Kidney glomerular epithelial cell (primary cell): ENCODE measurements around the gene SULT1C2.
"Not testable (repeated sequence)": the region's sequence is repeated elsewhere in the genome, so short reads cannot be mapped to it uniquely, and the experiment has no call there.

ENCODE experiments used
- DNase-seq: peaks from one replicate; lab custom pipeline; 2025; lab: John Stamatoyannopoulos, UW

Gene SULT1C2

DNA sequence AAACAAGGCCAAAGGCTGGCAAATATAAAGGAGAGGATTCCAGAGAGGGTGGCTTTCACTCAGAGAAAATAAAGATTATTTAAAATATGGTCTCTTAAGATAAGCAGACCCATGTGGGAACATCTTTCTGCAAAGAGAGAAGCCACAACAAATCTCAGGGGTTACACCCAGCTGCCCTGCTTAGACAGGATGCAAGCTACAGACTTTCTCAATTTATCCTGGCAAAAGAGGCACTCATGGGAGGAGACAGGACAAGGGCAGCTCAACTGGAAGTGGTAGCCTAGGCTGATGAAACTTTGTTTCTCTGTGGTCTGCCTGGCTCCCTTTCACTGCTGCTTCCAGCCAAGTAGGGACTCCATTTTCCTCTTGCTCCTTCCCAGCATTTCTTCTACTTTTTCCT, 63.2 kb downstream of the SULT1C2 start:
- DNase-seq: no peak

DNA sequence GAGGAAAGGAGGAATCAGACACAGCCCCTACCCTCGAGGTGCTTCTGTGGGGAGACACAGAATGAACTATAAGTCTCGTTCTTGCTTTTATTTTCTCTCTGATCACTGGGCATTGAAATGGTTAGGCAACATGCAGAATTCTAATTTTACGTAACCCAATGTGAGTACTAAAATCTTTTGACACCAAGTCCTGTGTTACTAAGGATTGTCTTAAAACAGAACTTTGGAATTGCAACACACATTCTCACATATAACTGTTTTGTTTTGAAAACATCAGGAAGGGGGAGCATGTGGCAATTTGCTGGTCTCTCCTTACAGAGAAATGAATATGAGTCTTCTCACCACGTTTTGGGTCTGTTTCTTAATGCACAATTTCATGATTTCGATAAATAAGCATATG, 65.4 kb downstream of the SULT1C2 start:
- DNase-seq: no peak

DNA sequence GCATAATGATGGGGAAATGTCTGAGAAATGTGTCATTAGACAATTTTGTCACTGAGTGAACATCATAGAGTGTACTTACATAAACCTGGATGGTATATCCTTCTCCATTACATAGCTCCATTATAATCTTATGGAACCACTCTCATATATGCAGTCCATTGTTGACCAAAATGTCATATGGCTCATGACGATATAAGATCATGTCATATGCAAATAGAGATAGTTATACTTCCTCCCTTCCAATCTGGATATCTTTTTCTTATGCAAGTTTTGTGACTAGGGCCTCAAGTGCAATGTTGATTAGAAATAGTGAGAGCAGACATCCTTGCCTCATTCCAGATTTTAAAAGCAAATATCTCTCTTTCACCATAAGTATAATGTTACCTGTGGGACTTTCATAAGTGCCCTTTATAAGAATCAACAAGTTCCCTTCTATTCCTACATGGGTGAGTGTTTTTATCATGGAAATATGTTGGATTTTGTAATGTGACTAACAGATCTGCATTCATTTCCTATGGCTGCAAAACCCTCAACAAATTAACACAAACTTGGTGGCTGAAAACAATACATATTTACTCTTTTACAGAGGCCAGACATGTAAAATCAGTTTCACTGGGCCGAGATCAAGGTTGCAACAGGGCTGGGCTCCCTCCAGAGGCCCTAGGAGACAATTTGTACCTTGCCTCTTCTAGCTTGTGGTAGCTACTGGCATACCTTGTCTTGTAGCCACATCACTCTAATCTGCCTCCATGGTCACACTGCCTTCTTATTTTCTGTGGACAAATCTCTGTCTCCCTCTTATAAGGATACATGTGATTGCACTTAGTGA, 67.4 kb downstream of the SULT1C2 start:
- DNase-seq: no peak

DNA sequence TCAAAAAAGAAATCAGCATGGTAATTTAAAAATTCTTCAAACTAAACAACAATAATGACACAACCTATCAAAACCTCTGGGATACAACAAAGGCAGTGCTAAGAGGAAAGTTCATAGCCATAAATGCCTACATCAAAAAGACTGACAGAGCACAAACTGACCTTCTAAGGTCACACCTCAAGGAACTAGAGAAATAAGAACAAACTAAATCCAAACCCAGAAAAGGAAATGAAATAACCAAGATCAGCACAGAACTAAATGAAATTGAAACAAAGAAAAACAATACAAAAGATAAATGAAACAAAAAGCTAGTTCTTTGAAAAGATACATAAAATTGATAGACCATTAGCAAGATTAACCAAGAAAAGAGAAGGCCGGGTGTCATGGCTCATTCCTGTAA, 70.6 kb downstream of the SULT1C2 start:
- DNase-seq: not testable (repeated sequence)
